ENCODE results near the gene RTTN.

The RTTN gene

GRCh38 chr18:70073432-70073831, 132.1 kb downstream of the RTTN start:
- no peak for DNase-seq

DNA sequence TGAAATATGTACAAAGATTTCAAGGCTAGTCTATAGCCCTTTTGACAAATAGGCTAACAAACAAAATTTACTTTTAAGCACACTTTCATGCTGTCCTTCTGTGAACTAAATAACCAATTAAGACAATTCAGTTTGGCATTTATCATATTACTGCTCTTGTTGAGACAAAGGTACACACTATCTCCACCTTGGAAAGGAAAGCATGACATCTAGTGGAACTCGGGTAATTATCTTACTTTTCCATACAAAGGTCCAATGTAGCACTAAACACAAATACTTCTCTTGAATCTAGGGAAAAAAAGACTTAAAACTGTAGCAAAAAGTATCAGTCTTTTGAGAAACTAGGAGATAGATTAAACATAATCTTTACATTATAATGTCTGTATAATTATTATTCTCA, 132.8 kb downstream of the RTTN start:
- DNase-seq, result no peak

DNA sequence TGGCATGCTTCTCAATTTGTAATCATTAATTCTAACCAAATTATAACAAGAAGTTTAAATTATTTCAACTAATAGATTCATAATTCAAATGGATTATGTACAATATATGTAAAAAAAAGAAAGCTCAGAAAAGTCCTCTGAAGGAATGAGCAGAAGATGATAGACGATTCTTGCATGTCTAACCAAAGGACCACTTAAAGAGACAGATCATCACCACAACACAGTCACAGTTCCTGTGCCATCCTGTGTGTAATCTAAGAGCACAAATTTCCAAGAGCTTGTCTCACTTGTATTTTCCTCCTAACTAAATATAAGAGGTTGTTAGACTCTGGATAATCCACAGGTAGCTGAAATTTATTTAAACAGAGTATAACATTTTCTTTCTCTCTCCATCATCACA, 135.5 kb downstream of the RTTN start:
- no peak for DNase-seq

DNA sequence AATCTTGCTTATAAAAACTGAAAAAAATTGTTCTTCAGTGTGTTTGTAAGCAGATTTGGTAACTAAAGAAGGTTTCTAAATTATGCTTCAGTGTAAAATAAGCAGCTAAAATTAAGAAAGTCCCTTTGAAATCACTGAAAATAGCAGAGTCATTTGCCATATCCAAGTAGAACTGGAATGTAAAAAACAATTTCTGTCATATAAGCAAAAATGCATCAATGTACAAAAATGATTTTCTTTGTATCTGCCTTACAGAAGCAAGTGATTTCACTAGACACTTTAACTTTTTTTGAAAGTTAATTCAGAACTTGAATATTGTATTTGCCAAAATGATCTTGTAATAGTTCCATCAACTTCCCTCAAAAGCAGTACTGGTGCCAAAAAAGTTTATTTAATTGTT, 136.1 kb downstream of the RTTN start:
- DNase-seq, result no peak

DNA sequence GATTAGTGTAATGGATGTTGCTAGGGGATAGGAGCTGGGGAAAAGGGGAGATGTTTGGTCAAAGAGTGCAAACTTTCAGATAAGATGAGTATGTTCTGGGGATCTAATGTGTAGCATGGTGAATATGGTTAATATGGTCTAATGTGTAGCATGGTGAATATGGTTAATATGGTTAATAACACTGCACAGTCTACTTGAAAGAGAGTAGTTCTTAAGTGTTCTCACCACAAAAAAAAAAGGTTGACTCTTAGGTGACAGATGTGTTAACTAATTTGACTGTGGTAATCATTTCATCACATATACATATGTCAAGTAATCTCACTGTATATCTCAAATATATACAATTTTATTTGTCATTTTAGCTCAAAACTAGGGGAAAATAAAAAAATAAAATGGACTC, 136.5 kb downstream of the RTTN start:
- no peak for DNase-seq

- no peak for DNase-seq
These were observed 145.8 kb downstream of the RTTN start for GRCh38 chr18:70059684-70060083.

DNA sequence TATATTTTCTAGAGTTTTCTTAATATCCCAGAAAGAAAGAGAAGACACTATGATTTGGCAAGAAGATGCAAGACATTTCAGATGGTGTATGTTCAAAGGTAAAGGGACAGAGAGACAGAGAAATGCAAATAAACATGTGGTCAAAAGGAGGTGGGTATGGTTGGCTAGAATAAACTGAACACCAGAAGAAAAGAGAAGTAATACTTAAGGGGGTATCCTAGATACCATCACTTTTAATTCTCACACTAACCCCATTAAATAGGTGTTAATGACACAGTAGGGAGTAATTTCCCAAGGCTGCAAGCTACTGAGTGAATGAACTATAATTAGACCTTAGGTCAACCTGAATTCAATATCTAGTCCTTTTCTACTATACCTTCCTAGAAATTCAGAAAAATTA, 146.6 kb downstream of the RTTN start:
- DNase-seq, result no peak

- DNase-seq, result no peak
These were observed 157.4 kb downstream of the RTTN start for GRCh38 chr18:70047931-70048603.

GRCh38 chr18:70046796-70047195, 158.7 kb downstream of the RTTN start:
- DNase-seq, result no peak

GRCh38 chr18:70046207-70046606, 159.3 kb downstream of the RTTN start:
- DNase-seq, result no peak

GRCh38 chr18:70044632-70045031, 160.9 kb downstream of the RTTN start:
- no peak for DNase-seq

DNA sequence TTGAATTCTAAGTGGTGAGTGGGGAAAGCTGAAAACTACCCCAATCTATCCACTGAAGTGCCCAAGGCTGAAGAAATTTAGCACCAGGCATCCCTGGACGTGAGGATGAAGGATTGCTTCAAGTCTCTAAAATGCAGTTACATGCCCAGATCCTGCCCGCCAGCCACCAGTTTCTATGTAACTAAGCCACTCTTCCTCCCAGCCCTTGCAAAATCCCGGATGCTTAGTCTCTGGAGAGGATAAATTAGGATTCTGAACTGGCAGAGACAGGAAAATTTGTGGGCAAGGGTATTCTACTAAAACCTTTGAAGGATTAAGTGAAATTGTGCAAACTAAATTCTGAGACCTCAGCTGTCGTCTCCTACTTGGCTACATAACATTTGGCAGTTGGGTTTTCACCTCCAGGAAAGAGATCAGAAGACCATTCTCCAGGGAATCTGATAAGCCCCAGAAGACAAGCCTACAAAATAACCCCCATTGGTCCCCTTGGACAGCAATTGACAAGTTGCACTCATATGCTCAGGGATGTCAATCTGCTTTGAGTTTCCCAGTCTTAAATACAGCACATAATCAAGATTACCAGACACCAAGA, 163.9 kb downstream of the RTTN start:
- no peak for DNase-seq

GRCh38 chr18:70039186-70039585, 166.3 kb downstream of the RTTN start:
- DNase-seq, result no peak

- no peak for DNase-seq
These were observed 167.9 kb downstream of the RTTN start for GRCh38 chr18:70037431-70038061.

DNA sequence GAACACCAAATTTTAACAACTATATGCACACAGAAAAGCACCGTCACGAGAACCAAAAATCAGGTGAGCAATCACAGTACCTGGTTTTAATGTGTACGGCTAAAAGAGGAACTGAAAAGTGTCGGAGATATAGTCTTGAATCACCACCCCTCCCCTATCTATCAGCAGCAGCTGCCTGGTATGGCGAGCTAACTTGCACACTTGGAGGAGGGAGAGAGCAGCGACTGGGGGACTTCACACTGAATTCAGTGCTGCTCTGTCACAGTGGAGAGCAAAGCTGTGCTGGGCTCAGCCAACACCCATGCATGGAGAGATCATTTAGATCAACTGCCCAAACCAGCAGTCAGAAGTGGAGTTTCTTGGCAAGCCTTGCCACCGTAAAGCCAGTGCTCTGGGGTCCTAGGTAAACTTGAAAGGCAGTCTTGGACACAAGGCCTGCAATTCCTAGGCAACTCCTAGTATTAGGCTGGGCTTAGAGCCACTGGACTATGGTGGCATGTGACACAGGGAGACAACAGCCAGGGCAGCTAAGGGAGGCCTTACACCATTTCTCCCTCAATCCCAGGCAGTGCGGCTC, 168.6 kb downstream of the RTTN start:
- no peak for DNase-seq

GRCh38 chr18:70036168-70036567, 169.3 kb downstream of the RTTN start:
- no peak for DNase-seq

- no peak for DNase-seq
These were observed 174.3 kb downstream of the RTTN start for GRCh38 chr18:70031221-70031620.

GRCh38 chr18:70030728-70031127, 174.8 kb downstream of the RTTN start:
- no peak for DNase-seq

GRCh38 chr18:70029163-70029562, 176.3 kb downstream of the RTTN start:
- DNase-seq, result no peak

DNA sequence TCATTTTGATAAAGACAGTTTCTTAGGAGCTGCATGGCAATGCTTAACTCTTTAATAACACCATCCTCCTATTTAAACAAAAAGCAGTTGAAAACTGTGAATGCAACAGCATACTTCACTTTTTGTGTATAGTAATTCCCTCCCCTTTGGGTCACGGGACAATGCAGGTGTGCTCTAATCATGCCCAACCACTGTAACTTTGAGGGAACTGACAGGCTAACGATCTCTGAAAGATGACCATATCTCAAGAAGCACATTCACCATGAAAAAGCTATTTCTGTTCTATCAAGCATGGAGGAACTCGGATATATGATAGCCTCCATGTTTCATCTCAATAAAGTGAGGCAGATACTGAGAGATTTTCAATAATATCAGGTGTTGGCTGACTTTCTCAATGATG, 176.8 kb downstream of the RTTN start:
- no peak for DNase-seq

- no peak for DNase-seq
These were observed 177.4 kb downstream of the RTTN start for GRCh38 chr18:70028084-70028483.

DNA sequence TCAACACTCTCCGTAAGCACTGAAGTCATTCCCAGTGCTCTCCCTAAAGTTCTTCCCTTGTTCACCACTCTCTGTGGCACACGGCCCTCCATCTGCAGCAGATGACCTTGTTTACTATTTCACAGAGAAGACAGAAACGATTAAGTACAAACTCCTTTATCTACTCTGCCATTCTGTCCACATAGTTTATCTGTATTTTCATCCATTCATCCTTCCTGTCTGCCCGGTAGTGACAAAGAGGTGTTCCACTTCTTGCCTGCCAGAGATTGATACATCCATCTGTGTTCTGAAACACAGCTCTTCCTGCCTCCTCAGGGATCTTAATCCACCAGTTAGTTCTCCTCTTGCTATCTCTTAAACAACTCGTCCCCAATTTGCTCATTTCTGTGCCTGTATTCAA, 179.9 kb downstream of the RTTN start:
- no peak for DNase-seq

GRCh38 chr18:70024829-70025228, 180.7 kb downstream of the RTTN start:
- DNase-seq, result no peak

DNA sequence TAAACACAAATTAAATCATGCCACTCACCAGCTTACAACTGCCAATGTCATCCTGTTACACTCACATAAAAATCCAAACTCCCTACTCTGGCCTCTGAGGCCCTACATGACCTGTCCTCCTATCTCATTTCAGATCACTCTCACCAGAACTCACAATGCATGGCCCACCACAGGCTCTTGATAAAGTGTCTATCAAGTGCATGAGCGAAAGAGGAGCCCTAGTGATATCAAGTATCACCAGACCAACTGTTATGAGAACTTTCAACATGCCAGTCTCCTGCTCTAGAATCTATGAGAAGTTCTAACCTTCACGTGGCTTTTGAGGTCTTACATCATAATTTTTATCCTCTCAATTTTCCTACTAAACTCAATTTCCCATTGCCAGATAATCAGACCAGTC, 181.4 kb downstream of the RTTN start:
- DNase-seq, result no peak

Measured in NCI-H187 treated with DMSO at 0.1 percent for 48 hours (cell line).